OCI-LY7 (cell line): ENCODE data around the gene ABHD16B. TPM values are rescaled to one million over a fixed set of nuclear protein-coding genes. Genes with fewer than 3 reads are reported as not detected.

Source experiments
- BruUV-seq: library from RNA; stranded (reverse); fragments of 400-500 nt; replicated peaks from 2 replicates; lab custom pipeline; 2021; lab: Mats Ljungman, UMichigan
- CTCF ChIA-PET: fragments of 300-600 bp; sonication (Branson Sonifier 250); formaldehyde crosslinking; loops from one replicate; lab custom pipeline; 2022; ENCODE audit warnings: antibody characterized with exemption; ENCODE audit not compliant: unreplicated experiment; lab: Charles Lee
- POLR2A ChIA-PET: fragments of 300-600 bp; sonication (Branson Sonifier 250); formaldehyde crosslinking; loops from one replicate; lab custom pipeline; 2022; ENCODE audit warnings: antibody characterized with exemption; lab: Charles Lee
- DNase-seq: peaks from one replicate; pipeline ENCODE4 v3.0.0-alpha.2; 2015; ENCODE audit warnings: low spot score
- H2AFZ ChIP-seq: fragments of 200-600 bp; sonication (generic), shearing (Covaris generic); 2 replicates; pipeline ENCODE4 v1.6.1; 2014; ENCODE audit warnings: mild to moderate bottlenecking, antibody characterized with exemption, low read length, moderate library complexity
- H3K27ac ChIP-seq: fragments of 200-600 bp; sonication (generic); 2 replicates; pipeline ENCODE4 v1.5.1; 2014; ENCODE audit warnings: mixed run types, low read depth, mild to moderate bottlenecking, moderate library complexity, low read length, inconsistent platforms; ENCODE audit not compliant: poor library complexity, severe bottlenecking
- H3K36me3 ChIP-seq: fragments of 200-600 bp; sonication (generic); 2 replicates; pipeline ENCODE4 v1.6.1; 2014; ENCODE audit warnings: mild to moderate bottlenecking, antibody characterized with exemption, low read length, moderate library complexity, mixed read lengths; ENCODE audit not compliant: insufficient read depth
- H3K4me1 ChIP-seq: fragments of 200-600 bp; sonication (generic); 2 replicates; pipeline ENCODE4 v1.5.1; 2014; ENCODE audit warnings: mild to moderate bottlenecking, low read length; ENCODE audit not compliant: insufficient read depth, poor library complexity, severe bottlenecking
- H3K4me2 ChIP-seq: fragments of 200-600 bp; sonication (generic); 2 replicates; pipeline ENCODE4 v1.6.1; 2014; ENCODE audit warnings: mild to moderate bottlenecking, low read length
- H3K4me3 ChIP-seq: fragments of 200-600 bp; sonication (generic); 2 replicates; pipeline ENCODE4 v1.5.1; 2014; ENCODE audit warnings: mild to moderate bottlenecking, low read depth, low read length; ENCODE audit not compliant: poor library complexity, severe bottlenecking
- H3K79me2 ChIP-seq: fragments of 200-600 bp; sonication (generic); 2 replicates; pipeline ENCODE4 v1.6.1; 2016; ENCODE audit warnings: low read depth, mild to moderate bottlenecking, low read length, moderate library complexity, mixed read lengths; ENCODE audit not compliant: insufficient read depth
- H3K9me2 ChIP-seq: fragments of 200-600 bp; sonication (generic); 2 replicates; pipeline ENCODE4 v1.6.1; 2016; ENCODE audit warnings: mild to moderate bottlenecking, low read length, mixed read lengths; ENCODE audit not compliant: insufficient read depth
- H3K9me3 ChIP-seq: fragments of 200-600 bp; sonication (generic); 2 replicates; pipeline ENCODE4 v1.6.1; 2014; ENCODE audit warnings: mild to moderate bottlenecking, mixed run types, low read length, mixed read lengths
- H4K20me1 ChIP-seq: fragments of 200-600 bp; sonication (generic); 2 replicates; pipeline ENCODE4 v1.6.1; 2014; ENCODE audit warnings: mild to moderate bottlenecking, antibody characterized with exemption, low read length, moderate library complexity, mixed read lengths; ENCODE audit not compliant: insufficient read depth
- EZH2phosphoT487 ChIP-seq: fragments of 200-600 bp; sonication (generic); IDR thresholded peaks from 2 replicates; pipeline ENCODE4 v1.6.1; 2018; ENCODE audit warnings: low read depth, borderline replicate concordance, mild to moderate bottlenecking, mixed run types, antibody characterized with exemption, low read length, moderate library complexity, mixed read lengths
- intact Hi-C: fragments of 100-400 bp; cut with micrococcal nuclease; formaldehyde crosslinking; loops from one replicate; pipeline ENCODE4 v1.10.0; 2022; ENCODE audit not compliant: unreplicated experiment
- total RNA-seq, 2 experiments: library from RNA; depleted of rRNA in 1 of 2; stranded (reverse); fragments of >200 nt in 1 of 2; shearing (Covaris generic) in 1 of 2; gene quantifications; 2 replicates each; pipeline ENCODE4 v1.2.3, GENCODE V29; 2014 to 2022
- TF ChIP-seq, protein P1 (sequence below): fragments of 200-600 bp; sonication (generic); conservative IDR thresholded peaks from 2 replicates; pipeline ENCODE4 v1.5.1; 2014; ENCODE audit warnings: mild to moderate bottlenecking, antibody characterized with exemption, low read length, moderate library complexity, mixed read lengths

ABHD16B gene
- total RNA-seq, 2 experiments from 2014 or later: 0.29 TPM; not detected in 1

DNA sequence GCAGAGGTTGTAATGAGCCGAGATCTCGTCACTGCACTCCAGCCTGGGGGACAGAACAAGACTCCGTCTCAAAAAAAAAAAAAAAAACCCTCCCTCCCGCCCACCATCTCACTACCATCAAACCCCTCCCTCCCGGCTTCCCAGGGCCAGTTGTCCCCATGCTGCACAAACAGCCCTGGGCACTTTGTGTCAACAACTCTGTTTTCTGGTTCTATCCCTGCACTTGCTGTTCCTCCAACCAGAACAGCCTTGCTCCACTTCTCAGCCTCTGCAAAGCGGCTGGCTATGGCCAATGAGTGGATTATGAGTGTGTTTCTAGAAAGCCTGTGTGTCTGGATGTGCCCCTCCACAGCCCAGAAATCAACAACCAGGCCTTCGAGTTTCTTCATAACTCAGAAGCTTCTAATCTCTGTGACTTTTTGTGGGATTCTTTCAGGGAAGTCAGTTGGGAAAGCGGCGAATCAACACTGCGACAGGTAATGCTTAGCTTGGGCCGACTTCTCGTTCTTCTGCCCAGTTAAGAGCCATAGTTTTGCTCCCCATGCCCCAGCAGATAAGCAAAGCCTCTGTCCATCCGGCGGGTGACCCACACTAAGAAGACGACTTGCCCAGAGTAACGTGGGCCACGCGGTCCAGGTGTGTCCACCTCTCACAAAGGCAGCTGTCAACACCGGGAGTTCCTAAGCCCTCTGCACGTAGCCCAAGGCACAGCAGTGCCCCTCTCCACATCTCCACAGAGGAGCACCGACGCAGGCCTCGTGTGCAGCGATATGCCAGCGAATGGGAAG is 35.8 kb upstream of the ABHD16B start:
- TF ChIP-seq, protein P1, sequence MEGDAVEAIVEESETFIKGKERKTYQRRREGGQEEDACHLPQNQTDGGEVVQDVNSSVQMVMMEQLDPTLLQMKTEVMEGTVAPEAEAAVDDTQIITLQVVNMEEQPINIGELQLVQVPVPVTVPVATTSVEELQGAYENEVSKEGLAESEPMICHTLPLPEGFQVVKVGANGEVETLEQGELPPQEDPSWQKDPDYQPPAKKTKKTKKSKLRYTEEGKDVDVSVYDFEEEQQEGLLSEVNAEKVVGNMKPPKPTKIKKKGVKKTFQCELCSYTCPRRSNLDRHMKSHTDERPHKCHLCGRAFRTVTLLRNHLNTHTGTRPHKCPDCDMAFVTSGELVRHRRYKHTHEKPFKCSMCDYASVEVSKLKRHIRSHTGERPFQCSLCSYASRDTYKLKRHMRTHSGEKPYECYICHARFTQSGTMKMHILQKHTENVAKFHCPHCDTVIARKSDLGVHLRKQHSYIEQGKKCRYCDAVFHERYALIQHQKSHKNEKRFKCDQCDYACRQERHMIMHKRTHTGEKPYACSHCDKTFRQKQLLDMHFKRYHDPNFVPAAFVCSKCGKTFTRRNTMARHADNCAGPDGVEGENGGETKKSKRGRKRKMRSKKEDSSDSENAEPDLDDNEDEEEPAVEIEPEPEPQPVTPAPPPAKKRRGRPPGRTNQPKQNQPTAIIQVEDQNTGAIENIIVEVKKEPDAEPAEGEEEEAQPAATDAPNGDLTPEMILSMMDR: no peak
- no peak for TF ChIP-seq EZH2phosphoT487
- H4K20me1 ChIP-seq: no peaks in the 10 kb centered on the region
- CTCF ChIA-PET: no interaction called here
- no peaks in the 10 kb centered on the region for H3K9me2 ChIP-seq
- no peak for DNase-seq
- no TSS peak for BruUV-seq
- no peaks in the 10 kb centered on the region for H3K36me3 ChIP-seq
- intact Hi-C loops: no loop called here
- POLR2A ChIA-PET: interaction anchor here (0.8 kb wide), 1 partner anchor 9 kb away, joined by 3 read pairs; no protein-coding TSS in a partner anchor
- no peak overlapping the region for H3K4me3 ChIP-seq
- H3K79me2 ChIP-seq: no peaks in the 10 kb centered on the region
- H3K27ac ChIP-seq: no peak overlapping the region
- H3K4me1 ChIP-seq: peaks cover 6% of the 10 kb centered on the region
- H2AFZ ChIP-seq: no peak overlapping the region
- H3K4me2 ChIP-seq: no peak overlapping the region
- no peaks in the 10 kb centered on the region for H3K9me3 ChIP-seq

DNA sequence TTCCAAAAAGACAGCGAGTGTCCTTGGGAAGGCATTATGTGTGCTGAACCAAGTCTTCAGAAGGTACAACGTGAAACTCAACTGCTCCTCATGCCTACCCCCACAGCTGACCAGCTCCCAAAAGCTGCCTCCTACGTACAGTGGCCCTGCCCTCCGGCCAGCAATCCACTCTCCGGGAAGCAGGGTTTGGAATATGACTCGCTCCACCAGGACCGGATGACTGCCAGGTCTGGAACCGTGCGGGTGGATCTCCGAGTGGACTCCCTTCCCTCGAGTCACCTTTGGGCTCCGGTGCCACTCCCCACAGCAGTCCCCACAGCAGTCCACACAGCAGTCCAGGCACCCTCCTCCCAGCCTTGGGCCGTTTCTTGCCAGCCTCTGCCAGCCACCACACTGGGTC is 34.5 kb upstream of the ABHD16B start:
- intact Hi-C loops: no loop called here
- TF ChIP-seq, protein P1: no peak
- no peak for TF ChIP-seq EZH2phosphoT487
- H3K4me2 ChIP-seq: no peak overlapping the region
- no peak overlapping the region for H3K27ac ChIP-seq
- no peak overlapping the region for H2AFZ ChIP-seq
- no peak overlapping the region for H3K4me3 ChIP-seq
- peaks cover 6% of the 10 kb centered on the region for H3K4me1 ChIP-seq
- no peaks in the 10 kb centered on the region for H3K9me2 ChIP-seq
- no TSS peak for BruUV-seq
- no peaks in the 10 kb centered on the region for H3K79me2 ChIP-seq
- no peaks in the 10 kb centered on the region for H3K36me3 ChIP-seq
- no peaks in the 10 kb centered on the region for H4K20me1 ChIP-seq
- DNase-seq: no peak
- CTCF ChIA-PET: no interaction called here
- H3K9me3 ChIP-seq: no peaks in the 10 kb centered on the region
- POLR2A ChIA-PET: interaction anchor here (0.8 kb wide), 1 partner anchor 10 kb away, joined by 3 read pairs; no protein-coding TSS in a partner anchor

DNA sequence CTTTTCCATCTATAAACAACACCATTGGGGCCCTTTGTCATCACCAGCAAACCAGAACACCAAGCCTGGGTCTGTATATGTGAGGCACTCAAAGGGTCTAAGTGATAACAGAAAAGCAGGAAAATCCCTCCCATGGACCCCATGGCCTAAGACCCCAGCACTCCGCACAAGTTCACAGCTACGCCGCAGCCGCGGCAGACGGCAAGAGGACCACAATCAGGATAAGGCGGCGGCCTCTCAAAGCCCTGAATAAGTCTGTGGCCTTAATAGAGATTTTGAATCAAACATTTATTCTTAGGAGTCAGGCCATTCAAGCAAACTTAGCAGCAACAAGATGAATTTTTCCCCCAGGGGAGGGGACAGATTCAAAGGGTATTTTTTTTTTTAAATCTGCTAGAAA is 33.2 kb upstream of the ABHD16B start:
- no peak for DNase-seq
- intact Hi-C loops: no loop called here
- Histone ChIP-seq H3K79me2 (no peaks in the 10 kb centered on the region), H4K20me1 (no peaks in the 10 kb centered on the region), H3K4me3 (no peak overlapping the region), H2AFZ (no peak overlapping the region), H3K9me2 (no peaks in the 10 kb centered on the region), H3K4me1 (peaks cover 6% of the 10 kb centered on the region), H3K36me3 (no peaks in the 10 kb centered on the region), H3K9me3 (no peaks in the 10 kb centered on the region), H3K27ac (no peak overlapping the region), H3K4me2 (no peak overlapping the region)
- CTCF ChIA-PET: no interaction called here
- TF ChIP-seq, protein P1: no peak
- TF ChIP-seq EZH2phosphoT487: no peak
- BruUV-seq: no TSS peak
- POLR2A ChIA-PET: interaction anchor here (0.6 kb wide), 1 partner anchor 234 kb away, joined by 3 read pairs; no protein-coding TSS in a partner anchor
